Ammon's horn (tissue), 1 donor: ENCODE measurements around the gene YIPF1.
A peak's percentile ranks its signal among the peaks of the same experiment; 100 is the strongest.

Experiments used
- DNase-seq: peaks from one replicate; pipeline ENCODE4 v3.0.0-alpha.2; 2016; ENCODE audit warnings: low spot score

The YIPF1 gene

DNA sequence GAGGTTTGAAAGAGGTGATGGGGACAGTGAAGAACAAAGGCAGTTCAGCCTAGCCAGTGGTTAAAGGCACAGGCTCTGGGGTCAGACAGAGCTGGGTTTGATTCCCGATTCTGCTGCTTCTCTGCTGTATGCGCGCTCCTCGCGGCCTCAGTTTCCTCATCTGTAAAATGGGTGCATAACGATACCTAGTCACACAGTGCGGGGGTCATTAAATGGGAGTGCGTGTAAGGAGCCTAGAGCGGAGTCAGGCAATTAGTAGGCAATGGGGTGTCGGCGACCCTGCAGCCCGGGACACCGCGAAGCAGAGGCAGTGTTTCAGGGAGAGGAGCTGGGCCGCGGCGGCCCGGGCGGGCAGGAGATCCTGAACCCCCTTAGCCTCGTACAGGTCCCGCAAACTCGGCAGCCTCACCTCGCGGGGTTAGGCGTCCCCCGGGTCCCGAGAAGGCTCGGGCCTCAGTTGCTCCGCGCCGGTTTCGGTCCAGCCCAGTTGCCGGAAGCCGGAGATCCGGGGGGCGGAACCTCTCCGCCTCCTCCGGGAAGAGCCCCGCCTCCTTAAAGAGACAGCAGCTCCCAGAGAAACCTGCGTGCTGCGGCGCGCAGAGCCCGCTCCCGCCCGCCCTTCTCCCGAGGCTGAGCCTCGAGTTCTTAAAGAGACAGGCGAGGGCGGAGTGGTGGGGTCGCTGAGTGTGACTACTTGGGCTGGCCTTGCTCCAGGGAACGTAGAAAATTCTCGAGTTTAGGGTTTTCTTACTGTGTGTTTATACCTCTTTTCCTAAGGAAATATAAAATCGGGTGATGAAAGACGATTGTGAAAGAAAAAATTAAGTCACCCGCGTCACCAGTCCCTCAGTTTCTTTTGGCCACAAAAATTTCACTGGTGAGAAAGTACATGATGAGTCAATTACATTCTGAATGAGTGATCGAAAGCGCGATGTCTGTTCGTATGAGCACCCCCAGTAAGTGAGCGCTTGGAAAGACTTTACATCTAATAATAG is at the start of gene YIPF1:
TSS of gene YIPF1 (minus strand) at position 494 of the 995 bp plus-strand sequence. CDS start 860 bp downstream, outside the sequence.
- peak; percentile 95 for DNase-seq

DNA sequence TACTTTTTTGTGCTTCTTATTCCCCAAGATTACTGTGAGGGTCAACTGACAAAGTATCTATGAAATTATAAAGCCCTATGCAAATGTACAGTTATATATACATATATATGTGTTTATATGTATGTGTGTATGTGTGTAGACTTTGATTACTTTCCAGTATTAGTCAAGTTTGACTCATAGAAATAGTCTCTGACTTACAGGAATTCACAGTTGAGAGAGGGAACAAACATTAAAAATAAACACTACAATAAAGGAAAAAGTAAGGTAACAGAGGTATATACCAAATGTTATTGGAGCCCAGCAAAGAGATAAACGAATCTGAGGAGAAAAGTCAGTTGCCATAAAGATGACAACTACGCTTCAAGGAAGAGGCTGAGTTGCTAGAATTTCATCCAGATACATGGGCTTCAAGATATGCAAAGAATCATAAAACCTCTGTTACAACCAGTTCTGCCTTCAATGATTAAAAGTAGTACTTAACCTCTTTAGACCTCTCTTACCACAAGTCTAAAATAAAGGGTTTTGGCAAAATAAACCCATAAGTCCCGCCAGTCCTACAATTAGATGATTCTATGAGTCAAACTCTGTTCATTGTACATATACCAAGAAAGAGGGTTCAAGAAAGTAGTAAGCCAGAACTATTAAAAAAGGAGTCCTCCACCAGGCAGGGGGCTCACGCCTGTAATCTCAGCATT is 48.7 kb upstream of the YIPF1 start:
- DNase-seq = no peak

DNA sequence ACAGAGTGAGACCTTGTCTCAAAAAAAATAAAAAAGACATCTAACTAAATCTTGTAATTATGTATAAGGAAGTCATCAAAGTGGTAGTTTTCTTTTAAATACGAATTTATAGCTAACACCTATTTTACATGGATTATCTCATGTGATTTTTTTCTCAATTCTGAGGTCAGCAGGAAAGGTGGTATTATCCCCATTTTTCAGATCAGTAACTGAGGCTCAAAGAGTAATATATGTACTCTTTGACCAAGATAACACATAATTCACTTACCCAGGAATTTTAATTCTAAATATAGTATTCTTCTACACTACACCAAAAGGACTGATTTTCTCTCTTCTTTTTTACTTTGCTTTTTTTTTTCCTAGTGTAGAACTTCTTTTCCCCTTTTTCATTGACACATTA is 46.8 kb upstream of the YIPF1 start:
- no peak for DNase-seq

DNA sequence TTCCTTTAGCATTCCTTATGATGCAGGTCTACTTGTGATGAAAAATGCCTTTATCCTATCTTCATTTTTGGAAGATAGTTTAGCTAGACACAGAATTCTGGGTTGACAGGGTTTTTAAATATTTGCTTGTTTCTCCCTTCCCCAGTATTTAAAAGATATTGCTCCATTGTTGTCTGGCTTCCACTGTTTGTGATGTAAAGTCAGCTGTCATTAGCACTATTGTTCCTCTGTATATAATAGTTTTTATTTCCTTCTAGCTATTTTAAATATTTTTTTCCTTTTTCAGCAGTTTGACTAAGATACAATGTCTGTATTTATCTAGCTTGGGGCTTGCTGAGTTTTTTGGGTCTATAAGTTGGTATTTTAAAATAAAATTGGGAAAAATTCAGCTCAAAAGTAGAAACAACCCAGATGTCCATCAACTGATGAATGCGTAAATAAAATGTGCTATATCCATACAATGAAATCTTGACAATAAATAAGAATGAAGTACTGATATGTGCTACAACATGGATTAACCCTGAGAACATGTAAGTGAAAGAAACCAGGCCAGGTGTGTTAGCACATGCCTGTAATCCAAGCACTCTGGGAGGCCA is 44.7 kb upstream of the YIPF1 start:
- no peak for DNase-seq

DNA sequence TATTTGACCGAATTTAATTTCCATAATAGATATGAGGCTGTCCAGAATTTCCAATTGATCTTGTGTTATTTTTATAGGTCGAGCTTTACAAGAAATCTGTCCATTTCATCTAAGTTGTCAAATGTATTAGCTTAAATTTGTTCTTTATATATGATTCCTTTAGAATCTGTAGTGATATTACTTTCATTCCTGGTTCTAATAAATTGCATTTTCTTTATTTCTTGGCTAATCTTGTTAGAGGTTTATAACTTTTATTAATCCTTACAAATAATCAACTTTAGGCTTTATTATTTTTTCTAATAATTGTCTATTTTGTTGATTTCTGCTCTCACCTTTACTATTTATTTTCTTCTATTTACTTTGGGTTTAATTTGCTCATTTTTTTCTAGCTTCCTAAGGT is 41.9 kb upstream of the YIPF1 start:
- DNase-seq = no peak

DNA sequence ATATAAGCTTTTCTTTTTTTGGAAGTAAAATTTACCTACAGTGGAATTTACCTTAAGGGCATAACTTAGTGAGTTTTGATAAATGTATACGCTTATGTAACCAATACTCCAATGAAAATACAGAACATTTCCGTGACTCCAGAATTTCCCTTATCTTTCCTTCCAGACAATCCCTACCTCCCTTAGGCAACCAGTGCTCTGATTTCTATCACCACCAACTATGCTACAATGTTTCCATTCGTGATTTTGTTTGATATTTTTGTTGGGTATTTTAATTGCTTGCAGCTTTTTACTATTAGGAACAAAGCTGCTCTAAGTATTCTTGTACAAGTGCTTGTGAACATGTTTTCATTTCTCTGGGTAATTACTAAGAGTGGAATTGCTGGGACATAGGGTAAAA is 41.3 kb upstream of the YIPF1 start:
- no peak for DNase-seq

DNA sequence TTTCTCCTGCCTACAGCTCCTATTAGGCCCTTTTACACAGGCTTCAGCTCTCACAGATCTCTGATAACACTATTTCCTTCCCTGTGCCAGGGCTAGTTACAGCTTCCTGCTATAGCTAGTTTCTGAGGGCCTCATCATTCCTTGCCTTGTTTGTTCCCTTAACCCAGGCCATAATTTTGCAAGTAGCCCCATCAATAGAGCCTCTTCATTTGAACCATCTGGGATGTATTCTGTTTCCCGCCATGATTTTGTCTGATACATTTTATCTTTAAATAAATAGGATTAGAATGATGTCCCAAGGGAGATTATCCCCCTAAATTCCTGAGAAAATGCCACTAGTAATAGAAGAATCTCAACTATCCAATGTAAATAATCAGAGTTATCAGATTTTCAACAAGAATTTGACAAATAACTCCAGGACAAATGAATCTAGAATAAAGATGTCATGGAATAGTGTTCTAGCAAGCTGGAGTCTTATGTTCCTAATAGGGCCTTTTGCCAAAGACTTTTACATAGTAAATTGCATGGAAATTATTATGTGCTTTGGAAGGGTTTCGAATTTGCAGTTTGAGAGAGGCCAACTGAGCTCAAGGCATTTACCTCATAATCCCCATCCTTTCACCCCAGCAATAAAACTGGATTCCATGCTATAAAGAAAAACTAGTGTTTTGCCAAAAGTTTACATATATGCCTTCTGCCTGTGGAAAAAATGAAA is 39.8 kb upstream of the YIPF1 start:
- no peak for DNase-seq

DNA sequence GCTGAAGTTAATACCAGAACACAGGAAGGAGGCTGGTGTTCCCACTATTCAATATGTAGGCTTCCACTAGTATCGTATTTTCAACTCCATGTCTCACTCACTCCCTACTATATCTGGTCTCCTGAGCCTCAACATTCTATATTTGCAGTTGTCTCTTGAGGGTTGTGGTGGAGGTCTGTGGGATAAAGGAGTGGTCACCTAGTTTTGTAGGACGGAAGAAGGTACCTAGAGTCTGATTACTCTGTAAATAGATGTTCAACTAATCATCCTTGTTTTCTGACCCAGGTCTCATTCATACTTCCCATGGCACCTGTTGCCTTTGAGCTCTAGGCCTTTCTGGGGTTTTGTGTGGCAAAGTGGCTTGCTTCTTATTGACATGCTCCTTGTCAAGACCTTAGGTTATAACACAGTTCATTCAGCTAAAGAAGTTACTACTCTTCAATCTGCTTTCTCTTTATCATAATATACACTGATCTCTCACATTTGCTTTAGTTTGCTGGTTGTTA is 37.8 kb upstream of the YIPF1 start:
- no peak for DNase-seq

DNA sequence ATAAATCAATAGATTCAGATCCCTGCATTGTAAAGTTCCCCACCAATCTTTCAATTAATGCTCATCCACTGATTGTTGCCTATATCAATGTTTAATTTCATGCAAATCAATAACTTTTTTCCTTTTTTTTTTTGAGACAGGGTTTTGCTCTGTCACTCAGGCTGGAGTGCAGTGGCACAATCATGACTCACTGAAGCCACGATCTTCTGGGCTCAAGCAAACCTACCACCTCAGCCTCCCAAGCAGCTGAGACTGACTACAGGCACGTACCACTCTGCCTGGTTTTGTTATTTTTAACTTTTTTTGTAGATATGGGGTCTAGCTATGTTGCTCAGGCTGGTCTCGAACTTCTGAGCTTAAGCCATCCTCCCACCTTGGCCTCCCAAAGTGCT is 30.1 kb upstream of the YIPF1 start:
- no peak for DNase-seq

DNA sequence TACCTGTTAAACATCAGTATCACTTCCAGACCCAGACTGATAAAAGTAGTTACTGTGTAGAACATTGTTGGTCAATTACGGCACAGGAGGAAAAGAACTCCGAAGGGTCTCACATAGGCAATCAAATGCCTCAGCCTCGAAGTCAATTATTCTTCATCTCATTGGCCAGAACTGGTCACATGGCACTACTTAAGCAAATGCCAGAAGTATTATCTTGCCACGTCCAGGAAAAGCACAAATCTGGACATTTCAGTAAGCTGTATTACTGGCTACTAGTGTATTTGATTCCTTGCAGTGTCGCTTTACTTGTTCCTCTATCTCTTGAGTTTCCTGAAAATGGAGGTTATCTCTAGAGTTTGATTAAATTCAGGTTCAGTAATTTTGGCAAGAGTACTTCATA is 28.7 kb upstream of the YIPF1 start:
- DNase-seq = no peak

DNA sequence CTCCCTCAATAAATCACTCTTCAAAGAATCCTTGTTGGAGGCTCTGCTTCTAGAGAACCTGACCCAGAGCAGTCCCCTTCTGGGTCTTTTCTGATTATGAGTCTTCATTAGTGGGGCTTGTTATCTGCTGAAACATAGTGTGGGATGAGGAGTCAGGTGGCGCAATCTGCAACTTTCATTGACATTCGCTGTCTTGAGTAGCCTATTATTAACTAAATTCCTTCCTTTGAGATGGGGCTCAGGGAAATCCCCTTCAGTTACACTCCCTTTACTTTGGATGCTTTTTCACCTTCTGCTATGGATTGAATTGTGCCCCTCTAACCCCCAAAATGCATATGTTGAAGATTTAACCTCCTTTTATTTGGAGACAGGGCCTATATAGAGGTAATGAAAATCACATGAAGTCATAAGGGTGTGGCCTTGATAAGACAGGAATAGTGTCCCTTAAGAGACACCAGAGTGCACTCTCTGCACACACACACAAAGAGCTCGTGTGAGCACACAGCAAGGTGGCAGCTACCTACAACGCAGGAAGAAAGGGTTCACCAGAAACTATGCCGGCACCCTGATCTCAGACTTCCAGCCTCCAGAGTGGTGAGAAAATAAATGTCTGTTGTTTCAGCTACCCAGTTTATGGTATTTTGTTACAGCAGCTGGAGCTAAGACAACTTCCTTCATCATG is 23.9 kb upstream of the YIPF1 start:
- DNase-seq = no peak

DNA sequence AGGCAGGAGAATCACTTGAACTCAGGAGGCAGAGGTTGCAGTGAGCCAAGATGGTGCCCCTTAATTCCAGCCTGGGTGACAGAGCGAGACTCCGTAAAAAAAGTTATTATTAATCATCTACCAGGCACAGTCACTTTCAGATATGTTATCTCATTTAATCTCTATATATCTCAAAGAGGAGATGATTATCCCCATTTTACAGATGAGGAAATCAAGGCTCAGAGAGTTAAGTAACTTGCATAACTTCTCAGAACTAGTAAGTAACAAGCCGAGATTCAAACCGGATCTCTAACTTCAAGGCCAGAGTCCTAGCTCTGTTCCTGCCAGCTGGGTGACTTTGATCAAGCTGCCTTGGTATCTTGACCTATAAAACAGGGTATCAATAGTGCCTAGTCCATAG is 21.8 kb upstream of the YIPF1 start:
- DNase-seq = no peak

DNA sequence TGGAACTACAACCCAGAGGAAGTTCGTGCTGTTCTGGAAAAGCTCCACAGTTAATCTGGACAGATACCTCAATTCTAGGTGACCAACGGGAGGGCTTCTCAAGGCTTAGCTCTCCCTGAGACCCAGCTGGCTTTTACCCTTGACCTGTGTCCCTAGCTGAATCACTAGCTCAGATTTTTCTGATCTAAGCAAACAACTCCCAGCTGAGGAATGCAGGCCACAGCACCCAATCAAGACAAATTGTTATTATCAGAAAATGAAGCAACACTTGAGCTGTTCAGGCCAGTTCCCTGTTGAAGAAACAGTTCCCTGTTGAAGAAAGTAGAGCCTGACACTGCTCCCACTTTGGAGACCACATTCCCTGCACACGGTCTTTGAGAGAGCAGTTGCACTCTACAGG is 20.3 kb upstream of the YIPF1 start:
- DNase-seq = no peak

DNA sequence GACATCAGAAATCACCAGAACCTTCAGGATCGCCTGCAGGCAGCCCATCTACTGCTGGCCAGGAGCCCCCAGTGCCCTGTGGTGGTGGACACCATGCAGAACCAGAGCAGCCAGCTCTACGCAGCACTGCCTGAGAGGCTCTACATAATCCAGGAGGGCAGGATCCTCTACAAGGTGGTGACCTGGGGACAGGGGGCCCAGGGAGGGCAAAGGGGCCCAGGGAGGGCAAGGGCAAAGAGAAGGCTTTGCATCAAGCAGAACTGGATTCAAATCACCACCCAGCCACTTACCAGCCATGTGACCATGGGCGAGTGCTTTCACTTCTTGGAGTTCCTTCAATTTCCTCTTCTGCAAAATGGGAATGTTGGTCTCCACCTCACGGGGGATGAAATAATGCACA is 16.5 kb upstream of the YIPF1 start:
- DNase-seq = no peak

DNA sequence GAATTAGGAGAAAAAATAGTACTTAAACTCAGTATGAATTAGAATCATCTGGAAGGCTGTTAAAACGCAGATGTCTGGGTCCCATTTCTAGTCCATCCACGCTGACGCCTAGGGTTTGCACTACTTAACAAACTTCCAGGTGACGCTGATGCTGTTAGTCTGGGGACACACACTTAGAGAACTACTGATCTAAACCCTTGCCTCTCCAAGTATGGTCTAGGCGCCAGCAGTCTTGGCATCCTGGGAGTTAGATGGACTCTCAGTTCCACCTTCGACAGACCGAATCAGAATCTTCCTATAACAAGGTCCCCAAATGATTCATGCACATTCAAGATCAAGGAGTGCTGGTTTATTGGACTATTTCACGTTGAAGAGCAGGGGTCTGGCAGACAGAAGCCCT is 15.9 kb upstream of the YIPF1 start:
- DNase-seq = no peak

DNA sequence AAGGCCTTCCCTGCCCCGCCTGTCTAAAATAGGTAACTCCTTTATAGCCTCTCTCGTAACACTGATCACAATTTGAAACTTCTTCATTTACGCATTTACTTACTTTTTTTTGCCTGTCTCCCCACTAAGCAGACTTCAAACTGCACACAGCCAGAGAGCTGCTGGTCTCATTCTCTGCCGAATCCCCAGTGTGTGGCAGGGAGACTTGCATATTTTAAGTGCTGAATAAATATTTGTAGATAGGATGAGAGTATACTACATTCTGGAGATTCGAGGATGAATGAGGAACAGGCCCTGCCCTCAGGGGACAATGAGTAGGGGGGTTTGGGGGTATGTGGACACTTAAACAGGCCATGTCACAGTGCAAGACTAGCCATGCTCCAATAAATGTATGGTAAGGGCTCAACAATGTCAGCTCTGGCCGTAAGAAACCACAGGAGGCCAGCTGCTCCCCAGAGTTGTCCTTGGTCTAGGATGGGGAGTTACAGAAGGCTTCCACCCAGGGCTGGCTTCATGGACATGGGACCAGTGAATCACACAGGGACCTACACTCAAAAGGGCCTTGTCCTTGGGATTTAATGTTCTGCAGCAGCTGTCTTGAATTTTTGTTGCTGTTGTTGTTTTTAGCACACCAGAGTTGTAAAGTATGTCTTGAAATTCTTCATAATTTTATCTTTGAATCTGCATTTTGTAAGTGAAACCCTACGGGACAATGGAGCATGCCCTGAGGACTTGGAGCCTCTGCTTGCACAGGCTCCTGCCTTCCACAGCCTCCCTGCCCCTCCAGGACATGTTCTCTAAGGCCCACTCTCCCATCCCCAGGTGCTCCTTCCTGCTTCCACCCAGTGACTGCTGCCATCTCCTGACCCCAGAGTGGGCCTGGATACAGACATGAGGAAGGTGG is 12.9 kb upstream of the YIPF1 start:
- no peak for DNase-seq

DNA sequence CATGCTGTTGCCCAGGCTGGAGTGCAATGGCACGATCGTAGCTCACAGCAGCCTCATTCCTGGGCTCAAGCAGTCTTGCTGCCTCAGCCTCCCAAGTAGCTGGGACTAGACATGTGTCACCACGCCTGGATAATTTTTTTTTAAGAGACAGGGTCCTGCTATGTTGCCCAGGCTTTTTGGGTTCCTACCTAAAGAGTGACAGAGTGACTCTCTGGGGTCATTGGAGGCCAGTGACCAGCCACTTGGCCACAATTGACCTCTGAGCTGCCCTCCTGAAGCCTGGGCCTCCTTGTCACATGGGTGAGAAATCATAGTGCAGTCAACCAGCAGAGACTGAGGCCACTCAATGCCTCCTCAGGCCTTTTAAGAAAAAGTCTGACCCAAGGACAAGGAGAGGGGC is 10.1 kb upstream of the YIPF1 start:
- DNase-seq = no peak

DNA sequence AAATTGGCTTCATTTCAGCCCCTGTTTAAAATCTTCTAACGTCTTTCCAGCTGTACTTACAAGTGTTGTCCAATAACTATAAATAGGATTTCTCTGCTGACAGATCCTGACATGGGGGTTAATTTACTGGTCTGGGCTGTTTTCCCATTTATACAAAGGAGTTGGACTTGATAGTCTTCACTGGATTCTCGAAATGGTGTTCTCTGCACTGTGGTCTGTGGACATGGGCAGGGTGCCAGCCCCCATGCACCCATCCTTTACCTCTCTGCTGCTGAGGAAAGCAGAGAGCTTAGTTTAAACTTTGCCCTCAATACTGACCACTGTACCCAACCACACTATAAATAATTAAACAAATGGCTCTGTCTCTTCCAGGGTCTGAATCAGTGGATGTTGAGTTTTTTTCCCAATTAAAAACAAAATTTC is 9.6 kb upstream of the YIPF1 start:
- DNase-seq = peak; percentile 38

DNA sequence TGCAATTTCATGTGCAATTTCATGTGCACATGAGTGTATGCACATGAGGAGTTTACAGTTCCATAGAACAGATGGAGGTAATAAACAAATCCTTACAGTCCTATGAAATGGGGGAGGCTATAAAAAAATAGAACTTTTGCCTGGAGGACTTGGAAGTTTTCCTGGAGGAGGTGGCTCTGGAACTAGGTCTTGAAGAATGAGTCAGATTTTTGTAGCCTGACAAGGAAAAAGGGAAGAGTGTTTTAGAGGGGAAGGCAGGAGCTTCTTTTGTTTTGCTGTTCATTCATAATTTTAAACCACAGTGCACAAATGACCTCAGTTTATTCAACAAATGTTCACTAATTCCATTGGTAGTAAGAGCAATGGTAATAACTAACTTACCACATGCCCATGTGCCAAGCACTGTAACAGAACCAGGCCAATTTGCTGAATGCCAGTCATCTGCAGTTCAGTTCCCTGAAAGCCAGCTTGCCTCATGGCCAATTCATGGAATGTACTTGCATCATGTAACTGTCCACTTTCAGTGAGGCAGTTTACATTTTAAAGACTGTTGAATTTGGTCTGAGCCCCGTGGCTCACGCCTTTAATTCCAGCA is 7.1 kb upstream of the YIPF1 start:
- DNase-seq = no peak

DNA sequence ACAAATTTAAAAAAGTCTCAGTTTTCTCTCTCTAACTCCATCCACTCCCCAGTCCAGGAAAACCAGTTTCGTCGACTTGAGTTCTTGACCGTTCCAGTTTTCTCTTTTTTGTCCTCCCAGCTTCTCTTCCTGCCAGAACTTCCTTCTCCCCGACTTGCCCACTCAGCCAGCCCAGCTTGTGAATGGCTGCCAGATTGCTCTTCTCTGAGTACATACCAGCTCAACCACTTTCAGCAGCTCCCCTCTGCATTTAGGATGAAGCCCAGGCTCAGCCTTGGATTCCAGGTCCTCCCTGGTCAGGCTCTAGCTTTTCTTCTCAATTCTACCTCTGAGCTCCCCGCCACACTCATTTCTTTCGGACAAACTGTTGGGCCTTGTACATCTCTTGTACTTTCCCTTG is 5.8 kb upstream of the YIPF1 start:
- DNase-seq = no peak
